Anterior cingulate cortex (tissue), 58 donors: ENCODE data around the gene ANXA4.
A peak's percentile ranks its signal among the peaks of the same experiment; 100 is the strongest.

Experiments used
- DNase-seq, 58 donors: peaks; one replicate each; lab custom pipeline; 2025; lab: John Stamatoyannopoulos, UW

The ANXA4 gene

GRCh38 chr2:69774984-69775982 lies 33.3 kb downstream of the ANXA4 start:
- no peak for DNase-seq

GRCh38 chr2:69776886-69777785 lies 35.2 kb downstream of the ANXA4 start:
- no peak for DNase-seq

GRCh38 chr2:69777786-69778105 lies 35.8 kb downstream of the ANXA4 start:
- DNase-seq: no peak

GRCh38 chr2:69779258-69780001 lies 37.5 kb downstream of the ANXA4 start:
- DNase-seq: peak in 1 of 58 donors; percentile 6

- no peak for DNase-seq
Observed at GRCh38 chr2:69780921-69781320, 39.0 kb downstream of the ANXA4 start.

DNA sequence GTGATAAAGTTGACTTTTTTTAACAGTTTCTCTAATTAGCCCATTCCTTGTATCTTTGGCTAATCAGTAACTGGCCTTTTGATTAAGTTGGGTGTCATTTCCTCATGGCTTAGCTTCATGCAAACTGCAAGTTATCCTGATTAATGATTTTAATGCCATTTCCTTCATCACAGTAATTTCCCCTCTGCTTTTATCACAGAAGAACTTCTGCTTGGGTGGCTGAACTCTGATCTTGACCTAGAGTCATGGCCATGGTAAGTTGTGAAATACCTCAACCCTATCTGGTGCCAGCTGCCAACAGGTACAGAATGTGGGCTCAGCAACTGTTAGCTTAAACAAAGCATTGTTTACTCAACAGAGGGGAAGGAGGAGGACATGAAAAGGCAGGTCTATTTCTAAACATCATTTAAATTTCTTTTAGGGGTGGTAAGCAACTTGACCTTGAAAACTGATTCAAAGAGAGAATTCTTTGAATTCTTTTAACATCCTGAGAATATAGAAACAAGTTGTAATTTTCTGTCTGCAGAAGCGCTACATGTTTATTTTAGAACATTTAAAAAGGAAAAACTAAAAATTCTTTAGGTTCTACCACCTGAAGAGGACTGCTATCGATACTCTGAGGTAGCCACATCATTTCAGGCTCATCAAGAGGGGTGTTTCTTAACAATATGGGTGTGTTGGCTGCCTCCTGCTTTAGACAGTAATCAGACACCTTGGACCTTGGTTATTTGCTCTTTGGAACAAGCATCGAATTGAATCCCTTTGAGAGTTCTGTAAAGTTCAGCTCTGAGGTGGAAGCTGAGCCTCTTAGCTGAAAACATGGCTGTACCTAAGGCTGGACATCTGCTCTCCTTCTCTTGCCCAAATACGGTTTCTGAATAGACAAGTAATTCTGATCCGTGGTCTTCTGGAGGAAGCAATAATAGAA lies 39.7 kb downstream of the ANXA4 start:
- DNase-seq: no peak

DNA sequence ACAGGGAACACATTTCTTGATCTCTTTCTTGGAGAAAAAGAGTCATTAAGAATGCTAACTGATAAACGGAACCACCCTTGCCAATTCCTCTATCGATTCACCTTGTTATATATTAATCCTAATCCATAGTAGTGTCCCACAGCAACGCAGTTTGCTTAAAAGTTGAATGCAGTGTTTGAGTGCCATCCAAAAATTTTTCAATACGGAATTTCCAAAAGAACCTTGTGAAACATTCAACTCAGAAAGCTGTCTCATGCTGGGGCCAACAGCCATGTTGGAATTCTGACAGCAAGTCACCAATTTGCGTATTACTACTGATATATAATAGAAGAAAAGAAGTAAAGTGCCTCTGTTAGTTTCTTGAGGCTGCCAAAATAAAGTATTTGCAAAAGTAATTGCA lies 42.3 kb downstream of the ANXA4 start:
- DNase-seq: no peak

DNA sequence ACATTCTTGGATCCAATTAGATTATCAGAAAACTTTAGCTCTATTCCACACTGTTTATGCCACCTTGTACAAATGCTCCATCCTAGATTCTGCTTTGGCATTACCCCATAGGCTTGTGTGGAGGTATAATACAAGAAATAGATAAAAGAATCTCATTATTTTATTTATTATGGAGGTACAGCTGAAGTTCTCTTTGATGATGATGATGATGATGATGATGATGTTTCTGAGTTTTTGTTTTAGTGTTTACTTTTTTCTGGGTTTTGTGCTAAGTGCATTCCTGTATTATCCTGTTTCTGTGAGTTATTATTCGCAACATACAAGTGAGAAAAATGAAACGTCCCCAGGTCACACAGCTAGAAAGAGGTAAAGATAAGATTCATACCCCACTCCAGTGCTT lies 43.4 kb downstream of the ANXA4 start:
- no peak for DNase-seq

DNA sequence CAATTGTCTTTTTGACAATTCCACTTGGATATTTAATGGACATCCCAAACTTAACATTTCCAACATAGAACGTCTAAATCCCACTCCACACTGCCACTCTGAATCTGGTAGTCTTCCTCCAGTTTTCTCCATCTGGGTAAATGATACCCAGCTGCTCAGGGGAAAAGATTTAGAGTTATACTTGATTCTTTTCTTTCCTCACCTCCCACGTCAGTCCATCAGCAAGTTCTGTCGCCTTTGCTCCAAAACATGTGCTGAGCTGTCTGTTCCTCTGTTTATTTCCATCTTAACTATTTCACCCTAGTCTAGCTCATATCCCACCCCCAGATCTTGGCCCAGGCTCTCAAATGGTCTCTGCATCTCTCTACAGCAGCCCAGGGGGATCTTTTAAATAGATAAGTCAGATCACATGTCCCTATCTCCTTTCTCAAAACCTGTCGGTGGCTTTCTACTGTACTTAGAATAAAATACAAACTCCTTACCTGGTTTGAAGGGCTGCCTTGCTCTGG lies 44.2 kb downstream of the ANXA4 start:
- peak in 12 of 58 donors; percentile 8 to 57 (median 30) for DNase-seq

DNA sequence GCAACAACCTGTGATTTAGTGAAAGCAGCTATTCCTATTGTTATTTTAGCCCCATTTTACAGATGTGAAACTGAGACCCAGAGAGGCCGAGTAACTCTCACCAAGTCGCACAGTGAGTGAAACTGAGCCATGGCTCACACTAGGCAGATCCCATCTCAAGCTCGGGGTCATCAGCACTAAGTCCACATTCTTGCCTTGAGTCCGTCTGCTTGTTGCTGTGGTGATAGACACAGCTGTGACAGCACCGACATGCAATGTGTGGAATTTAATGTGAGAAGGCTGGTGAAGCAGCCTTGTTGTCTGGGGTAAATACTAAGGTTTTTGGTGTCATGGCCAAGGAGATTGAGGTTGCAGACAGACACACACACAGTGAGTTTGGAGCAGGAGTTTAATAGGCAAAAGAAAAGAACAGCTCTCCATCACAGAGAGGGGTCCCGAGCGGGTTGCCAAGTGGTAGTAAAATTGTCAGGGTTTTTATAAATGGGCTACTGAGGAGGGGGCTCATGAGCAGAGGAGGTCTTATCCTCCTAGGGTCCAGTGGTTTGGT lies 47.3 kb downstream of the ANXA4 start:
- peak in 1 of 58 donors; percentile 9 for DNase-seq

GRCh38 chr2:69789772-69790600 lies 48.1 kb downstream of the ANXA4 start:
- peak in 5 of 58 donors; percentile 6 to 52 (median 24) for DNase-seq

- no peak for DNase-seq
Observed at GRCh38 chr2:69790601-69790959, 48.6 kb downstream of the ANXA4 start.

DNA sequence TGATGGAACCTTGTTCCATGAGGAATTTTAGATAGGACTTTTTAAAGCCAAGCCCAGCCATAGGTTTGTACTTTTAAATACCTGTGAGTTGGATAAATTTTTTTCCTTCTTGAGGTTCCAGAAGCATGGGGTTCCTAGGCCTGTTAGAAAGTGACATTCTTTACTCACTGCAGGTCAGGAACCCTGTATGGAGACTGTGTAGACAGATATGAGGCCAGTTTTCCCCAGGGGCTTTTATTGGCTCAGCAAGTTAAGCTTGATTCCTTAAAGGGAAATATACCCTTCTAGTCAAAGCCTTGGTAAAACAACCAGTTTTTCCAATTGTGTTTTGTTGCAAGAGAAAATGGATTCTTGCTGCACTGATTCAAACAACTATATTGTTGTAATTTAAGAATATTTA lies 49.1 kb downstream of the ANXA4 start:
- DNase-seq: no peak

DNA sequence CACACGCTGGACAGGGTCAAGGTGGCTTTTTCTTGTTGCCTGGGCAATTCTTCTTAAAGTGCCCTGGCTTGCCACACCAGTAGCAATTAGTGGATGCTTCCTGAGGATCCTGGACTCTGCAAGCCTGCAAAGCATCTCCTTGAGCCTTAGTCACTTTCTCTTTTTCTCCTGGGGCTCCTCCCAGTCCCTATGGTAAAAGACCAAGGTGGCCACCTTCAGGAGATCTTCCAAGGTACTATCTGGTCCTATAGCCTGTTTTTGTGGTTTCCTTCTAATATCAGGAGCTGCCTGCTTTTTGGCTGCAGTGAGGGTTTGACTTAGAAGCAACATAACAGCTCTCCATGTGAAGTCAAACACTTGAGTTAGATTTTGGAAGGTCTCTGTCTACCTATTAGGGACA lies 54.2 kb downstream of the ANXA4 start:
- no peak for DNase-seq

DNA sequence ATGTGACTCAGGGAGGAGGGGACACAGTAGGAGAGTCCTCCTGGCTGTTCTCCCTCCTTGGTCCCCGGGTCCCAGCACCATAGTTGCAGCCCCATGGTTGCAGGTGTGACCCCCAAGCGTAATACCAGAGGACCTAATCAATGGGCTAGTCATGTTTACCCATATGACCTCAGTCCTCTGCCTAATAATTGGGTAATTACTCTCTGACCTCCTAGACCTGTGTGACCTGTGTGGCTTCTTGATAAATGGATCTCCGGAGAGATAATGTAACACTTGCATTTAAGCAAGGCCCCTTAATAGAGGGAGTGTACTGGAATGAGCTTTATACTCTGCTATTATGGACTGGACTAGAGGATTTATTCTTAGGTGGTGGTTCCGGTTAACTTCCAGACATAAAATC lies 55.3 kb downstream of the ANXA4 start:
- no peak for DNase-seq

DNA sequence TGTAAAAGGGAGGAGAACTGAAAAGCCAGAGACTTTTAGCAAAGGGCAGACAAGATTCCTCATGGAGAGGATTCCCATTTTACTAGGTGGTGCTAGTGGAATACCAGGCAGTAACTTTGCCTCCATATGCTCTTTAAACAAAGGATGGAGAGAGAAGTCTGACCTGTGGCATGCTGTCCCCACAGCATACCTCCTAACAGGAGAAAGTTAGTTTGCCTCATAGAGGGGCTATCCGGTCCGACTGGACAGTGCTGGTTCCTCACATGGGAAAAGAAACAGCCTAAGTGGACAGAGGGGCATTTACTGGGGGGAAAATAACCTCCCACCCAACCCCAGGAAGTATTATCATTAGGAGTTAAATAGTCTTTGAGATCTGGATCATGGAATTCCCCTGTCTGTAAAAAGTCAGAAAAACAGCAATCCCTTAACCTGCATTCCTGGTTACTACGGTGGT lies 55.9 kb downstream of the ANXA4 start:
- DNase-seq: no peak

GRCh38 chr2:69798290-69798908 lies 56.5 kb downstream of the ANXA4 start:
- peak in 4 of 58 donors; percentile 5 to 19 (median 16) for DNase-seq
